ENCODE results near the gene LRRC53.

Gene LRRC53

DNA sequence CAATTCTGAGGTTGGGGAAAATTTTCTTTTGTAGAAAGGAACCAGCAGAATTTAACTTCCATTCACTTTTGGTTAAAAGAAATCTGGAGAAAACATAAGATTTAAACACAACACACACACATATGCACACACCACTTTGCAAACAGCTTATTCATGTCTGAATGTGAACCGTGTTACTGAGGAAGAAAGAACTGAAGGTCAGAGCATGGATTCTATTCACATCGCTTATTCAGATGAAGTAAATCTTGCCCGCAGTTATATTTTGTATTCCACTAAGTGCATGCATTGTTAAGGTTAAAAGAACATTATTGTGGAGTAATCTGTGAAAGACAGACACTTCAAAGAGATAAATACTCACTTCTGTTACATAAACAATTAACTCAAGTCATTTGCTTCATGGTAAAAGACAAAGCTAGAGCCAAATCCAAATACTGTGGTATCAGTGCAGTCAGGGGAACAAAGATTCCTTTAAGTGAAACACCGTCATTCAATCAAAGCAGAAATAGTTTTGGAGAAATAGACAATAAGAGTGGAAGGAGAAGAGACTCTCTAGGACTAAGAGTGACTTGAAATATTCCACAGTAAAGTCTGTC, 82.0 kb downstream of the LRRC53 start:
- H3K79me2 ChIP-seq (ENCODE audit: control insufficient read depth, insufficient read depth, low read length, poor library complexity) = no peaks in the 10 kb centered on the region
- no CpG with 5 or more reads among the region's 4 CpGs for WGBS (ENCODE audit: extremely low coverage, insufficient coverage, insufficient read length)

DNA sequence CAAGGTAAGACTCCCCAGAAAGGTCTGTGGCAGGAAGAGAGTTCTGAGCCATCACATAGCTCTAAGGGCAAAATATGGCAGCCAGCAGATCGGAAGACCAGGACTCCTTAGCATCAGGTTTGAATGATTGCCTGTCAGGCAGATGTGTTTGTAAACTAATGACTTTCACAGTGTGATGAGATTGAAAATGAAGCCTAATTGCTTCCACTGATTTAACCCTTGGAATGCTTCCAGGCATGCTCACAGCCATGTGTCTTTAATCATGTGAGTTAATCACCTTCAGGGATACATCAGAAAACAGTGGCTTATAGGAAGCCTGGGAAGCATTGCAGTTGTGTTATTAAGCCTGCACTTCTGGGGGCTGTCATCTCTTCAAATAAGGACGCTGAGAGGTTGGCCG, 82.8 kb downstream of the LRRC53 start:
- Histone ChIP-seq H3K4me3 (ENCODE audit: low read depth, low read length) (no peak overlapping the region), H2AK5ac (ENCODE audit: low read length) (no peak overlapping the region), H3K4ac (ENCODE audit: low read depth, low read length) (no peak overlapping the region), H2BK120ac (ENCODE audit: insufficient read depth, low read length, poor library complexity) (no peak overlapping the region), H2BK5ac (ENCODE audit: low read depth, low read length, poor library complexity) (no peak overlapping the region), H3K4me2 (ENCODE audit: low read length) (no peak overlapping the region), H4K12ac (ENCODE audit: low read depth, low read length) (no peak overlapping the region), H3K9me3 (ENCODE audit: insufficient read depth, low read depth, low read length) (no peaks in the 10 kb centered on the region), H3K27ac (ENCODE audit: low read depth, low read length) (no peak overlapping the region), H3K18ac (ENCODE audit: low read length) (no peak overlapping the region), H3K79me1 (ENCODE audit: low read length) (peaks cover 2% of the 10 kb centered on the region), H3K27me3 (ENCODE audit: insufficient read depth, low read length) (no peaks in the 10 kb centered on the region), H2AFZ (ENCODE audit: insufficient read depth, low read length, poor library complexity) (no peak overlapping the region), H3K23ac (ENCODE audit: low read length) (no peak overlapping the region), H2BK12ac (ENCODE audit: low read length) (no peak overlapping the region), H3K9ac (ENCODE audit: low read length) (no peak overlapping the region), H3K79me2 (ENCODE audit: control insufficient read depth, insufficient read depth, low read length, poor library complexity) (no peaks in the 10 kb centered on the region), H3K14ac (ENCODE audit: low read length) (no peak overlapping the region), H3K36me3 (ENCODE audit: control insufficient read depth in 1 of 2, insufficient read depth in 2 of 2, low read length in 2 of 2) (no peaks in the 10 kb centered on the region), H4K8ac (ENCODE audit: low read depth, low read length) (no peak overlapping the region), H4K91ac (ENCODE audit: low read depth, low read length) (no peak overlapping the region), H3K4me1 (ENCODE audit: control insufficient read depth in 1 of 2, insufficient read depth in 2 of 2, low read length in 2 of 2) (no peaks in the 10 kb centered on the region)
- WGBS (ENCODE audit: extremely low coverage, insufficient coverage, insufficient read length) = no CpG with 5 or more reads among the region's 3 CpGs
- DNase-seq = no peak

More for the DNA sequence above, 82.0 kb downstream of the LRRC53 start:
- no peak overlapping the region for H4K12ac ChIP-seq (ENCODE audit: low read depth, low read length)
- H3K14ac ChIP-seq (ENCODE audit: low read length) = no peak overlapping the region
- no peak overlapping the region for H3K23ac ChIP-seq (ENCODE audit: low read length)
- H3K4me1 ChIP-seq (ENCODE audit: control insufficient read depth in 1 of 2, insufficient read depth in 2 of 2, low read length in 2 of 2) = no peaks in the 10 kb centered on the region
- no peaks in the 10 kb centered on the region for H3K9me3 ChIP-seq (ENCODE audit: insufficient read depth, low read depth, low read length)
- H3K4me3 ChIP-seq (ENCODE audit: low read depth, low read length) = no peak overlapping the region
- no peak overlapping the region for H3K9ac ChIP-seq (ENCODE audit: low read length)
- no peak overlapping the region for H2AFZ ChIP-seq (ENCODE audit: insufficient read depth, low read length, poor library complexity)
- H3K18ac ChIP-seq (ENCODE audit: low read length) = no peak overlapping the region
- no peak overlapping the region for H2BK12ac ChIP-seq (ENCODE audit: low read length)
- no peak for DNase-seq
- H3K79me1 ChIP-seq (ENCODE audit: low read length) = peaks cover 2% of the 10 kb centered on the region
- H3K4me2 ChIP-seq (ENCODE audit: low read length) = no peak overlapping the region
- no peaks in the 10 kb centered on the region for H3K27me3 ChIP-seq (ENCODE audit: insufficient read depth, low read length)
- H2BK5ac ChIP-seq (ENCODE audit: low read depth, low read length, poor library complexity) = no peak overlapping the region
- no peaks in the 10 kb centered on the region for H3K36me3 ChIP-seq (ENCODE audit: control insufficient read depth in 1 of 2, insufficient read depth in 2 of 2, low read length in 2 of 2)
- no peak overlapping the region for H4K8ac ChIP-seq (ENCODE audit: low read depth, low read length)
- H3K27ac ChIP-seq (ENCODE audit: low read depth, low read length) = no peak overlapping the region
- no peak overlapping the region for H3K4ac ChIP-seq (ENCODE audit: low read depth, low read length)
- no peak overlapping the region for H4K91ac ChIP-seq (ENCODE audit: low read depth, low read length)
- no peak overlapping the region for H2AK5ac ChIP-seq (ENCODE audit: low read length)
- H2BK120ac ChIP-seq (ENCODE audit: insufficient read depth, low read length, poor library complexity) = no peak overlapping the region

DNA sequence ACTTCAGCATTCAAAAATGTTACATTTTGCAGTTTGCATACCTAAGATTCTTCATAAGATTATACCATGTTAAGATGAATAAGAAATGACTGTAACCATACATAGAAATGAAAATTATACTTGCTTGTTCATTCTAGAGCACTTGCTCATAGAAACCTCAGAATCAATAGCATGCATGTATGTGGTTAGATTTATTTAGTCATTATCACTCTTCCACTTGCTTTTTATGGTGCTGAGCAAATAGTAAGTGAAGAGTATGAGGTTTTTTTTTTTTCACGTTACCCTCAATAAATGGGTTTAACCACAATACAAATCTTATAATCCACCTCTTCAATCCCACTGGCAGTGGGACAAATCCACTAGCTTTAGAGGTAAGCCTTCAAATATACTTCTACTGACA, 84.7 kb downstream of the LRRC53 start:
- Histone ChIP-seq H3K18ac (ENCODE audit: low read length) (no peak overlapping the region), H2AFZ (ENCODE audit: insufficient read depth, low read length, poor library complexity) (no peak overlapping the region), H3K27me3 (ENCODE audit: insufficient read depth, low read length) (no peaks in the 10 kb centered on the region), H4K12ac (ENCODE audit: low read depth, low read length) (no peak overlapping the region), H2AK5ac (ENCODE audit: low read length) (no peak overlapping the region), H2BK12ac (ENCODE audit: low read length) (no peak overlapping the region), H3K36me3 (ENCODE audit: control insufficient read depth in 1 of 2, insufficient read depth in 2 of 2, low read length in 2 of 2) (no peaks in the 10 kb centered on the region), H3K4me2 (ENCODE audit: low read length) (no peak overlapping the region), H2BK120ac (ENCODE audit: insufficient read depth, low read length, poor library complexity) (no peak overlapping the region), H3K79me1 (ENCODE audit: low read length) (peaks cover 2% of the 10 kb centered on the region), H3K9ac (ENCODE audit: low read length) (no peak overlapping the region), H2BK5ac (ENCODE audit: low read depth, low read length, poor library complexity) (no peak overlapping the region), H3K4ac (ENCODE audit: low read depth, low read length) (no peak overlapping the region), H4K8ac (ENCODE audit: low read depth, low read length) (no peak overlapping the region), H3K14ac (ENCODE audit: low read length) (no peak overlapping the region), H3K27ac (ENCODE audit: low read depth, low read length) (no peak overlapping the region), H3K9me3 (ENCODE audit: insufficient read depth, low read depth, low read length) (no peaks in the 10 kb centered on the region), H4K91ac (ENCODE audit: low read depth, low read length) (no peak overlapping the region), H3K79me2 (ENCODE audit: control insufficient read depth, insufficient read depth, low read length, poor library complexity) (no peaks in the 10 kb centered on the region), H3K4me1 (ENCODE audit: control insufficient read depth in 1 of 2, insufficient read depth in 2 of 2, low read length in 2 of 2) (no peaks in the 10 kb centered on the region), H3K4me3 (ENCODE audit: low read depth, low read length) (no peak overlapping the region), H3K23ac (ENCODE audit: low read length) (no peak overlapping the region)
- WGBS (ENCODE audit: extremely low coverage, insufficient coverage, insufficient read length) = no CpG with 5 or more reads among the region's 1 CpG
- no peak for DNase-seq

DNA sequence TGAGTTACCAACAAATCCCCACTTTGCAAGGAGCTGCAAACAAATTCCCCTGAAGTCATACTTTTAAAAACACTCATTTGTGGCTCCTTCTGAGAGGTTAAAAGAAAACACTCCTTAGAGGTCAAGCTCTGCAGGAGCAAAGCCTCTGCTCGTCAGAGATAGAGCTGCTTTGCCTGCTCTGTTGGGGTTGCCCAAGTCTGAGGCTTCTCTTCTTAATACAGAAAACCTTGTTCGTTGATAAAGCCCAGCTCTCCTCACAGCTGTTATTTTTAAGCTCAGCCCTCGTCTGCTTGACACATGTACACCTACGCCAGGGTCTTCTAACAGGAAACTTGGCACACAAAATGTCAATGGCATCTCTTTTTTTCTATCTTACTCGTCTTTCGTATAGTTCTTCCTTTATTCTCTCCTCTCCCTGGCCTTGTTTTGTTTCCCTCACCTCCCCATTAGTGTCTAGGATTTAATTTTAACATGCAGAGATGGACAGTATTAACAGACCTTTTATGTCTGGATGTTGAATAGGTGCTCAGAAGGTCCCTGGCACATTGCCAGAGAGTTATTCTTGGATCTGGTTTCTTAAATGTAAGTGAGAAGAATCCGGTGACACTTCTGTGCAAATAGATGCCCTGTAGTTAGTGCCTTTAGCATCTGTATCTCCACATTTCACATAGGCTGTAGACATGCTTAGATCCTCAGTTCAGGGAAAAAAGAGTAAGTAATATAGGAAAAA, 86.0 kb downstream of the LRRC53 start:
- Histone ChIP-seq H3K27ac (ENCODE audit: low read depth, low read length) (peak overlapping the region; percentile 32), H3K79me2 (ENCODE audit: control insufficient read depth, insufficient read depth, low read length, poor library complexity) (no peaks in the 10 kb centered on the region), H2AK5ac (ENCODE audit: low read length) (no peak overlapping the region), H3K9me3 (ENCODE audit: insufficient read depth, low read depth, low read length) (no peaks in the 10 kb centered on the region), H3K27me3 (ENCODE audit: insufficient read depth, low read length) (no peaks in the 10 kb centered on the region), H3K18ac (ENCODE audit: low read length) (no peak overlapping the region), H4K91ac (ENCODE audit: low read depth, low read length) (no peak overlapping the region), H3K4ac (ENCODE audit: low read depth, low read length) (no peak overlapping the region), H3K23ac (ENCODE audit: low read length) (no peak overlapping the region), H3K4me1 (ENCODE audit: control insufficient read depth in 1 of 2, insufficient read depth in 2 of 2, low read length in 2 of 2) (no peaks in the 10 kb centered on the region), H3K14ac (ENCODE audit: low read length) (no peak overlapping the region), H3K79me1 (ENCODE audit: low read length) (peaks cover 2% of the 10 kb centered on the region), H4K12ac (ENCODE audit: low read depth, low read length) (peak overlapping the region; percentile 12), H2BK5ac (ENCODE audit: low read depth, low read length, poor library complexity) (peak overlapping the region; percentile 49), H3K4me3 (ENCODE audit: low read depth, low read length) (no peak overlapping the region), H4K8ac (ENCODE audit: low read depth, low read length) (no peak overlapping the region), H3K36me3 (ENCODE audit: control insufficient read depth in 1 of 2, insufficient read depth in 2 of 2, low read length in 2 of 2) (no peaks in the 10 kb centered on the region), H2BK12ac (ENCODE audit: low read length) (no peak overlapping the region), H2BK120ac (ENCODE audit: insufficient read depth, low read length, poor library complexity) (peak overlapping the region; percentile 3), H3K9ac (ENCODE audit: low read length) (no peak overlapping the region), H2AFZ (ENCODE audit: insufficient read depth, low read length, poor library complexity) (no peak overlapping the region), H3K4me2 (ENCODE audit: low read length) (no peak overlapping the region)
- no CpG with 5 or more reads among the region's 7 CpGs for WGBS (ENCODE audit: extremely low coverage, insufficient coverage, insufficient read length)
- no peak for DNase-seq
